Neural cell (in vitro differentiated cells): Measurements from ENCODE around the gene CLDND2. TPM values are rescaled to one million over a fixed set of nuclear protein-coding genes. Genes with fewer than 3 reads are reported as not detected.

Experiments
- H2AFZ ChIP-seq: fragments of 200-600, 300-800 bp; sonication (generic), shearing (Covaris generic); 2 replicates; pipeline ENCODE4 v1.6.0; 2014; ENCODE audit warnings: low read depth, mild to moderate bottlenecking, antibody characterized with exemption, low read length, moderate library complexity
- H3F3A ChIP-seq: fragments of 200-600 bp; shearing (Covaris generic); 2 replicates; pipeline ENCODE4 v1.6.1; 2016; ENCODE audit warnings: mild to moderate bottlenecking, moderate library complexity, mixed read lengths, antibody characterized with exemption, low read length; ENCODE audit not compliant: insufficient read depth, poor library complexity, severe bottlenecking
- H3K27ac ChIP-seq: fragments of 200-600, 300-800 bp; sonication (generic), shearing (Covaris generic); 2 replicates; pipeline ENCODE4 v1.5.1; 2014; ENCODE audit warnings: mild to moderate bottlenecking, low read length, moderate library complexity
- H3K27me3 ChIP-seq: fragments of 300-800, 200-600 bp; sonication (generic), shearing (Covaris generic); 2 replicates; pipeline ENCODE4 v1.6.0; 2014; ENCODE audit warnings: mild to moderate bottlenecking, low read depth, low read length, moderate library complexity; ENCODE audit not compliant: insufficient read depth
- H3K36me3 ChIP-seq: fragments of 300-800, 200-600 bp; sonication (generic), shearing (Covaris generic); 2 replicates; pipeline ENCODE4 v1.5.1; 2014; ENCODE audit warnings: mild to moderate bottlenecking, antibody characterized with exemption, low read length, moderate library complexity; ENCODE audit not compliant: insufficient read depth
- H3K4me2 ChIP-seq: fragments of 300-800, 200-600 bp; sonication (generic), shearing (Covaris generic); 2 replicates; pipeline ENCODE4 v1.6.0; 2014; ENCODE audit warnings: mild to moderate bottlenecking, low read length
- H3K4me3 ChIP-seq: fragments of 300-800, 200-600 bp; sonication (generic), shearing (Covaris generic); 2 replicates; pipeline ENCODE4 v1.5.1; 2014; ENCODE audit warnings: mild to moderate bottlenecking, low read length, moderate library complexity
- H3K79me2 ChIP-seq: fragments of 200-600 bp; shearing (Covaris generic); replicated peaks from 2 replicates; pipeline ENCODE4 v1.6.0; 2014; ENCODE audit warnings: mild to moderate bottlenecking, low read length, moderate library complexity; ENCODE audit not compliant: insufficient read depth
- H3K9ac ChIP-seq: fragments of 300-800, 200-600 bp; sonication (generic), shearing (Covaris generic); 2 replicates; pipeline ENCODE4 v1.6.1; 2016; ENCODE audit warnings: mild to moderate bottlenecking, low read length, mixed read lengths
- H3K9me2 ChIP-seq: fragments of 200-600 bp; shearing (Covaris generic); 2 replicates; pipeline ENCODE4 v1.6.1; 2016; ENCODE audit warnings: mild to moderate bottlenecking, low read length, mixed read lengths; ENCODE audit not compliant: insufficient read depth
- H3K9me3 ChIP-seq: fragments of 200-600, 300-800 bp; sonication (generic), shearing (Covaris generic); 2 replicates; pipeline ENCODE4 v1.6.1; 2016; ENCODE audit warnings: mild to moderate bottlenecking, mixed run types, low read length, moderate library complexity, mixed read lengths
- H4K20me1 ChIP-seq: fragments of 200-600 bp; shearing (Covaris generic); 2 replicates; pipeline ENCODE4 v1.6.1; 2016; ENCODE audit warnings: mild to moderate bottlenecking, mixed run types; ENCODE audit not compliant: insufficient read depth
- EP300 ChIP-seq: fragments of 450-650 bp; conservative IDR thresholded peaks from 2 replicates; pipeline ENCODE4 v1.6.1; 2014; ENCODE audit warnings: antibody characterized with exemption, mild to moderate bottlenecking, moderate library complexity; ENCODE audit not compliant: poor library complexity, severe bottlenecking
- EZH2 ChIP-seq: fragments of 200-600, 300-800 bp; shearing (Covaris generic), sonication (generic); IDR thresholded peaks from 2 replicates; pipeline ENCODE4 v1.6.1; 2014; ENCODE audit warnings: antibody characterized with exemption, low read length, borderline replicate concordance, mild to moderate bottlenecking; ENCODE audit not compliant: insufficient read depth, poor library complexity, severe bottlenecking
- MXI1 ChIP-seq: fragments of 450-650 bp; conservative IDR thresholded peaks from 2 replicates; pipeline ENCODE4 v1.6.1; 2014; ENCODE audit warnings: antibody characterized with exemption, mild to moderate bottlenecking; ENCODE audit not compliant: poor library complexity, severe bottlenecking
- POLR2AphosphoS5 ChIP-seq: IDR thresholded peaks from 2 replicates; pipeline ENCODE4 v1.6.1; 2012
- RAD21 ChIP-seq: fragments of 450-650 bp; conservative IDR thresholded peaks from 2 replicates; pipeline ENCODE4 v1.6.1; 2014; ENCODE audit warnings: antibody characterized with exemption, mild to moderate bottlenecking, moderate library complexity
- SMC3 ChIP-seq: fragments of 450-650 bp; conservative IDR thresholded peaks from 2 replicates; pipeline ENCODE4 v1.6.1; 2014; ENCODE audit warnings: antibody characterized with exemption, mild to moderate bottlenecking, moderate library complexity; ENCODE audit not compliant: poor library complexity
- TAF1 ChIP-seq: IDR thresholded peaks from 2 replicates; pipeline ENCODE4 v1.6.1; 2012; ENCODE audit warnings: low read depth
- polyA plus RNA-seq: library from polyadenylated mRNA; depleted of rRNA; stranded (reverse); fragments of >200 nt; gene quantifications from 2 replicates; pipeline ENCODE4 v1.2.3, GENCODE V29; 2014
- TF ChIP-seq, protein P1 (sequence below): fragments of 450-650 bp; IDR thresholded peaks from 2 replicates; pipeline ENCODE4 v1.5.1; 2014; ENCODE audit warnings: antibody characterized with exemption, mild to moderate bottlenecking, moderate library complexity; ENCODE audit not compliant: poor library complexity, severe bottlenecking
- TF ChIP-seq, protein P2 (sequence below): IDR thresholded peaks from 2 replicates; pipeline ENCODE4 v1.6.1; 2012; ENCODE audit warnings: borderline replicate concordance

CLDND2 gene
- polyA plus RNA-seq, 1 donor from 2014 or later = not detected

DNA sequence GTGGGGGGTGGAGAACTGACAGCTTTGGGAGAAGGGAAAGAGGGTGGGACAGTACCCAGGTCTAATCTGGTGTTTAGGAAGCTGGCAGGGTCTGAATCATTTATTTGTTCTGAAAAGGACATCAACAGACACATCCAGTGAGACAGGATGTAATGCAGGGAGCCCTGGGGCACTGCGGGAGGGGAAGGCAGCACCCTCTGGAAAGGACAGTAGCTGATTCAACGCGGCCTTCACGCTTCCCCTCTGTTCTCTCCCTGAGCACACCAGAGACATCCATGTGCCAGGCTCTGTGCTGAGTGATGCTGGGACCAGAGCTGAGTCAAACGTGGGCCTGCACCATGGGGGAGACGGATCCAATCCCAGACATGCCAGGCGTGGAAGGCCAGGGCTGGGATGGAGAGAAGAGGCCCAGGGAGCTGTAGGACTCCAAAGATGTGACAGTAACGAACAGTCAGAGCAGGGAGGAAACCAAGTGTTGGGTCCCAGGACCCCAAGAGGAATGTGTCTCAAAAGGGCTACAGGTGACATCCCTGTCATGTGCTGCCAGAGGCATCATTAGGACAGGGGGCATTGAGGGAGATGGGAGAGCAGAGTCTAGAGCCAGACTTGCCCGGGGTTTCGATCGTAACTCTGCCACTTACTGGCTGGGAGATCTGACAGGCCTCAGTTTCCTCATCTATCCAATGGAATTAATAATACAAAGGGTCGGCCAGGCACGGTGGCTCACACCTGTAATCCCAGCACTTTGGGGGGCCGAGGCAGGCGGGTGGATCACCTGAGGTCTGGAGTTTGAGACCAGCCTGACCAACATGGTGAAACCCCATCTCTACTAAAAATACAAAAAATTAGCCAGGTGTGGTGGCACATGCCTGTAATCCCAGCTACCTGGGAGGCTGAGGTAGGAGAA, 4.3 kb downstream of the CLDND2 start:
- H3K4me3 ChIP-seq = no peak overlapping the region
- no peak overlapping the region for H3K4me2 ChIP-seq
- no peak for TF ChIP-seq EP300
- no peak for TF ChIP-seq SMC3
- TF ChIP-seq, protein P1, sequence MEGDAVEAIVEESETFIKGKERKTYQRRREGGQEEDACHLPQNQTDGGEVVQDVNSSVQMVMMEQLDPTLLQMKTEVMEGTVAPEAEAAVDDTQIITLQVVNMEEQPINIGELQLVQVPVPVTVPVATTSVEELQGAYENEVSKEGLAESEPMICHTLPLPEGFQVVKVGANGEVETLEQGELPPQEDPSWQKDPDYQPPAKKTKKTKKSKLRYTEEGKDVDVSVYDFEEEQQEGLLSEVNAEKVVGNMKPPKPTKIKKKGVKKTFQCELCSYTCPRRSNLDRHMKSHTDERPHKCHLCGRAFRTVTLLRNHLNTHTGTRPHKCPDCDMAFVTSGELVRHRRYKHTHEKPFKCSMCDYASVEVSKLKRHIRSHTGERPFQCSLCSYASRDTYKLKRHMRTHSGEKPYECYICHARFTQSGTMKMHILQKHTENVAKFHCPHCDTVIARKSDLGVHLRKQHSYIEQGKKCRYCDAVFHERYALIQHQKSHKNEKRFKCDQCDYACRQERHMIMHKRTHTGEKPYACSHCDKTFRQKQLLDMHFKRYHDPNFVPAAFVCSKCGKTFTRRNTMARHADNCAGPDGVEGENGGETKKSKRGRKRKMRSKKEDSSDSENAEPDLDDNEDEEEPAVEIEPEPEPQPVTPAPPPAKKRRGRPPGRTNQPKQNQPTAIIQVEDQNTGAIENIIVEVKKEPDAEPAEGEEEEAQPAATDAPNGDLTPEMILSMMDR = no peak
- TF ChIP-seq EZH2 = no peak
- TF ChIP-seq, protein P2, sequence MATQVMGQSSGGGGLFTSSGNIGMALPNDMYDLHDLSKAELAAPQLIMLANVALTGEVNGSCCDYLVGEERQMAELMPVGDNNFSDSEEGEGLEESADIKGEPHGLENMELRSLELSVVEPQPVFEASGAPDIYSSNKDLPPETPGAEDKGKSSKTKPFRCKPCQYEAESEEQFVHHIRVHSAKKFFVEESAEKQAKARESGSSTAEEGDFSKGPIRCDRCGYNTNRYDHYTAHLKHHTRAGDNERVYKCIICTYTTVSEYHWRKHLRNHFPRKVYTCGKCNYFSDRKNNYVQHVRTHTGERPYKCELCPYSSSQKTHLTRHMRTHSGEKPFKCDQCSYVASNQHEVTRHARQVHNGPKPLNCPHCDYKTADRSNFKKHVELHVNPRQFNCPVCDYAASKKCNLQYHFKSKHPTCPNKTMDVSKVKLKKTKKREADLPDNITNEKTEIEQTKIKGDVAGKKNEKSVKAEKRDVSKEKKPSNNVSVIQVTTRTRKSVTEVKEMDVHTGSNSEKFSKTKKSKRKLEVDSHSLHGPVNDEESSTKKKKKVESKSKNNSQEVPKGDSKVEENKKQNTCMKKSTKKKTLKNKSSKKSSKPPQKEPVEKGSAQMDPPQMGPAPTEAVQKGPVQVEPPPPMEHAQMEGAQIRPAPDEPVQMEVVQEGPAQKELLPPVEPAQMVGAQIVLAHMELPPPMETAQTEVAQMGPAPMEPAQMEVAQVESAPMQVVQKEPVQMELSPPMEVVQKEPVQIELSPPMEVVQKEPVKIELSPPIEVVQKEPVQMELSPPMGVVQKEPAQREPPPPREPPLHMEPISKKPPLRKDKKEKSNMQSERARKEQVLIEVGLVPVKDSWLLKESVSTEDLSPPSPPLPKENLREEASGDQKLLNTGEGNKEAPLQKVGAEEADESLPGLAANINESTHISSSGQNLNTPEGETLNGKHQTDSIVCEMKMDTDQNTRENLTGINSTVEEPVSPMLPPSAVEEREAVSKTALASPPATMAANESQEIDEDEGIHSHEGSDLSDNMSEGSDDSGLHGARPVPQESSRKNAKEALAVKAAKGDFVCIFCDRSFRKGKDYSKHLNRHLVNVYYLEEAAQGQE = no peak
- TF ChIP-seq MXI1 = no peak
- TF ChIP-seq RAD21 = no peak
- TF ChIP-seq TAF1 = no peak
- no peak for TF ChIP-seq POLR2AphosphoS5
- H2AFZ ChIP-seq = no peak overlapping the region
- no peak overlapping the region for H3K27ac ChIP-seq
- no peaks in the 10 kb centered on the region for H4K20me1 ChIP-seq
- H3K9ac ChIP-seq = no peak overlapping the region
- no peaks in the 10 kb centered on the region for H3K36me3 ChIP-seq
- H3K79me2 ChIP-seq = no peaks in the 10 kb centered on the region
- no peaks in the 10 kb centered on the region for H3K9me2 ChIP-seq
- H3K27me3 ChIP-seq = no peaks in the 10 kb centered on the region
- H3F3A ChIP-seq = peaks cover 5% of the 10 kb centered on the region
- H3K9me3 ChIP-seq = no peaks in the 10 kb centered on the region

DNA sequence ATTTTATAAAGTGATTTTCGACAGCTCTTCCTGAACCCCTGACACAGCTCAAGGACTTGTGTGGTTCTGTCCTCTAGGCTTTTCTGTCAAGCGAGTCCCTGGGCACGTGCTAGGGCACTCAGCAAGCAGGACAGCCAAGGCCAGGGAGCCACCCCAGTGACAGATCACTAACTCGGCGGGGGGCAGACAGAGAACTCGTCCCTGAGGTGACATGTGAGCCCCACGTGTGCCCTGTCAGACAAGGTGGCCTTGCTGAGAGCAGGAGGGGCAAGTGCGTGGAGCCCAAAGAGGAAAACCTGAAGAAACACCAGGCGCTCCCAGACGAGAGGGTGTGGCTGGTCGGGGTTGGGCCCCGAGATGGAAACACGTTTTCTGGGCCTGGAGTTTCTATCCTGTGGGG, 7.6 kb downstream of the CLDND2 start:
- Histone ChIP-seq H2AFZ (no peak overlapping the region), H3K9me3 (no peaks in the 10 kb centered on the region), H4K20me1 (no peaks in the 10 kb centered on the region), H3K4me3 (no peak overlapping the region), H3F3A (no peaks in the 10 kb centered on the region), H3K9me2 (no peaks in the 10 kb centered on the region), H3K9ac (no peak overlapping the region), H3K36me3 (no peaks in the 10 kb centered on the region), H3K27ac (no peak overlapping the region), H3K27me3 (no peaks in the 10 kb centered on the region), H3K79me2 (no peaks in the 10 kb centered on the region), H3K4me2 (no peak overlapping the region)
- TF ChIP-seq, protein P1 = no peak
- TF ChIP-seq, protein P2 = no peak
- TF ChIP-seq EZH2 = no peak
- no peak for TF ChIP-seq RAD21
- no peak for TF ChIP-seq POLR2AphosphoS5
